Brain pericyte (primary cell): Measurements from ENCODE around the gene APOO.

Experiments used
- DNase-seq: peaks from one replicate; pipeline ENCODE4 v3.0.0-alpha.2; 2012; ENCODE audit warnings: low read depth, low spot score

The APOO gene

DNA sequence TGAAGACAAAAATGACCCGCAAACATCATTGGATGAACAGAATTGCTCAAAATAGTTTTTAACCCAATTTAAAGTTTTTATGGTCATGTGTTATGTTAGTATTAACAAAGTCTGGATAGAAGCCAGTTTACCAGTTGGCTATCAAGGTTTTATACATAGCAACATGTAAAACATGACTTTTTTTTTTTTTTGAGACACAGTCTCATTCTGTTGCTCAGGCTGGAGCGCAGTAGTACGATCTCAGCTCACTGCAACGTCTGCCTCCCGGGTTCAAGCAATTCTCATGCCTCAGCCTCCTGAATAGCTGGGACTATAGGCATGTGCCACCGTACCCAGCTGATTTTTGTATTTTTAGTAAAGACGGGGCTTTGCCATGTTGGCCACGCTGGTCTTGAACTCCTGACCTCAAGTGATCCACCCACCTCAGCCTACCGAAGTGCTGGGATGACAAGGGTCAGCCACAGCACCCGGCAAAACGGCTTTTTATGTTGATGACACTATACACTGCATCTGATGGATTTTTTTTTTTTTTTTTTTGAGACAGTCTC, 121.4 kb downstream of the APOO start:
- no peak for DNase-seq

DNA sequence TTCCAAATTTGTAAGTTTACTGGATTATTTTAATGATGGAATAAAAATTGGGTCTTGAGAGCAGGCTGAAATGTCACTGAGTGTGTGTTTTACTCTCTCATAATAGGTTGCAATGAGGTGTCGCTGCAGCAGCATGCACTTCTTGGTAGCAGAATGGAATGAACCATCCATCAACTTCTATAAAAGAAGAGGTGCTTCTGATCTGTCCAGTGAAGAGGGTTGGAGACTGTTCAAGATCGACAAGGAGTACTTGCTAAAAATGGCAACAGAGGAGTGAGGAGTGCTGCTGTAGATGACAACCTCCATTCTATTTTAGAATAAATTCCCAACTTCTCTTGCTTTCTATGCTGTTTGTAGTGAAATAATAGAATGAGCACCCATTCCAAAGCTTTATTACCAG, 122.2 kb downstream of the APOO start:
- no peak for DNase-seq

DNA sequence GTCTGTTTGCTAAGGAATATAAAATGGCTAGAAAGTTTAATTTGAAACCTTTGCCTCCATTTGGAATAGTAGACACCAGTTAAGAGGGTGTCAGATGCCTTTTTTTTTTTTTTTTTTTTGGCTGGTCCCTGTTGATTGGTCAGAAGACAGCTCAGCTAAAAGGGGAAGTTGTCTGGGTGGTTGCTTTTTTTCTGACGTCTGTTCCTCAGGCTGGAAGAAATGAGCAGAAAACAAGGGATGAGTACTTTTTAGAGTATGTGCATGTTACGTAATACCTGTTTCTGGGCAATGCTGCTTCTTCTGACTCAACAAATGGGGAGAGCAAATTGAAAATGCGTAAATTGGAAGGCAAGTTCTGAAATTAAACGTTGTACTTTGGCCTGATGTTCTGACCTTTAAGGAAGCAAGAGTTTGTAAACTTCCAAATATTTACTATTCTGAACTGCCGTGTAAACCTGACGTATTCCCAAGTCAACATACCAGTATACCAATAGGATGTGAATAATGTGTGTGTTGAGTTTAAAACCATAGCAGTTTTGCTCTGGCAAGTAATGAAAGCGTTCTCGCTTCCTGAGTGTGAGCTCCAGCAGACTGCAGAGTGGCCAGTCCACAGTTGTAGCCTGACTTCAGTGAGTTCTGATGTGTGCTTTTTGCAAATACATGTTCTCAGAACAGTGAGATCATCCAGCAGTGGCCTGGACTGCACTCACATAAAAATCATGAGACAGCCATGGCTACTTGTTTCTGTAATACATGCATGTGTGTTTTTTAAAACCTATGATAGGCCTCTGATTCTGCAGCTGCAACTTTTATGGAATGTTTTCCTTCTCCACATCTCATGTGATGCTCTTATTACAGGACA, 123.0 kb downstream of the APOO start:
- no peak for DNase-seq

DNA sequence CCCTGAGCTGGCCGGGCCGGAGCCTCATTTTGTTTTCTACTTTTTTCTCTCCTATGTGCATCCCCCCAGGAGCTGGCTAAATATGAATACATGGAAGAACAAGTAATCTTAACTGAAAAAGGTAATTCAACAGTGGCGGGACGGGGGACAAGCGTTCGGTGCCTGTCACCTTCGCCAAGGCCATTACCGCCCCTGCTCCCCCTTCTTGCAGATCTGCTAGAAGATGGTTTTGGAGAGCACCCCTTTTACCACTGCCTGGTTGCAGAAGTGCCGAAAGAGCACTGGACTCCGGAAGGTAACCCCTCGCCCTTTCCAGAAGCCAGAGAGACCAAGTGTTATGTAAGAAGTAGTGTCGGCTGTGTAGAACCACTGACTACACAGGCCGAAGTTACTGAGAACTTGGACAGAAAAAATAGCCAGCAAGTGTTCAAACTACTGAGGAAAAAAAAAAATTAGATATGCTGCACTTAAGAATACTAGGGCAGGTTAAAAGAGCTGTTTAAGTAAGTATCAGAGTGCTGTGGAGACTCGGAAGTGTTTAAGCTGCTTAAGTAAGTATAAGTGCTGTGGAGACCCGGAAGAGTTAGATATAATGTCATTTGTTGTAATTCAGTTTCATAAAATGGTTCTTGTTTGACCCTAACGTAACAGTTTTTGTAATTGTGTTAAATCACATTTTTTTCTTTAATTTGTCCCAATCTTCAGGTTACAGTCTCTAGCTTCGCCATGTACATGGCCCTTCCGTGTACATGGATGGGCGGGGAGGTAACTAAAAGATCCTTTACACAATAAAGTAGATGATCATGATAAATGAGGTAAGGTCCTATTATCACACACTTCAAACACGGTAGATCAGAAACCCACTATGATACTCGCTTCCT, 123.9 kb downstream of the APOO start:
- no peak for DNase-seq
